IMR-90 (cell line): ENCODE data around the gene CDC42EP3. TPM values are rescaled to one million over a fixed set of nuclear protein-coding genes. Genes with fewer than 3 reads are reported as not detected.

Experiments used
- ATAC-seq: fragments of 200-7000 bp; cut with Tn5 transposase; 2 replicates; pipeline ENCODE4 v1.9.1; 2020; ENCODE audit warnings: low read depth, mild to moderate bottlenecking, moderate library complexity
- BruUV-seq: library from RNA; stranded (reverse); fragments of 400-500 nt; replicated peaks from 2 replicates; lab custom pipeline; 2021; lab: Mats Ljungman, UMichigan
- CTCF ChIA-PET: fragments of 300-600 bp; formaldehyde crosslinking; extraction: SDS; loops from one replicate; lab custom pipeline; 2021; ENCODE audit warnings: antibody characterized with exemption; lab: Yijun Ruan, JAX
- POLR2A ChIA-PET: fragments of 300-600 bp; sonication (Branson Sonifier 250); formaldehyde crosslinking; loops from one replicate; lab custom pipeline; 2022; ENCODE audit warnings: antibody characterized with exemption; ENCODE audit not compliant: unreplicated experiment; lab: Charles Lee
- DNase-seq: peaks from one replicate; pipeline ENCODE4 v3.0.0; 2013
- H2AFZ ChIP-seq: replicated peaks from 2 replicates; pipeline ENCODE3; 2013; ENCODE audit warnings: low read length, mild to moderate bottlenecking; ENCODE audit not compliant: poor library complexity
- H2AK5ac ChIP-seq: 2 replicates; pipeline ENCODE4 v1.6.1; 2013; ENCODE audit warnings: low read depth, low read length, inconsistent platforms
- H2AK9ac ChIP-seq: replicated peaks from 2 replicates; pipeline ENCODE3; 2013; ENCODE audit warnings: mild to moderate bottlenecking, low read depth, low read length, moderate library complexity; ENCODE audit not compliant: poor library complexity
- H2BK120ac ChIP-seq: 2 replicates; pipeline ENCODE4 v1.6.1; 2013; ENCODE audit warnings: low read depth, low read length, inconsistent platforms
- H2BK15ac ChIP-seq: 3 replicates; pipeline ENCODE4 v1.6.1; 2013; ENCODE audit warnings: low read depth, low read length, inconsistent platforms
- H2BK20ac ChIP-seq: 2 replicates; pipeline ENCODE4 v1.6.1; 2013; ENCODE audit warnings: low read depth, mild to moderate bottlenecking, inconsistent platforms, low read length, moderate library complexity
- H2BK5ac ChIP-seq: 2 replicates; pipeline ENCODE4 v1.6.1; 2013; ENCODE audit warnings: mild to moderate bottlenecking, low read depth, low read length, inconsistent platforms; ENCODE audit not compliant: poor library complexity, severe bottlenecking
- H3K14ac ChIP-seq: replicated peaks from 2 replicates; pipeline ENCODE4 v1.6.1; 2013; ENCODE audit warnings: low read depth, low read length, inconsistent platforms
- H3K18ac ChIP-seq: 2 replicates; pipeline ENCODE4 v1.6.1; 2013; ENCODE audit warnings: low read depth, low read length, control low read depth
- H3K23ac ChIP-seq: 2 replicates; pipeline ENCODE4 v1.6.1; 2013; ENCODE audit warnings: low read depth, low read length, inconsistent platforms
- H3K27ac ChIP-seq: 2 replicates; pipeline ENCODE4 v1.5.1; 2013; ENCODE audit warnings: mild to moderate bottlenecking, control low read depth, low read length; ENCODE audit not compliant: insufficient read depth
- H3K27me3 ChIP-seq: 2 replicates; pipeline ENCODE4 v1.6.1; 2013; ENCODE audit warnings: low read length; ENCODE audit not compliant: control insufficient read depth, insufficient read depth
- H3K36me3 ChIP-seq: 2 replicates; pipeline ENCODE4 v1.6.1; 2013; ENCODE audit warnings: low read length, mixed read lengths; ENCODE audit not compliant: control insufficient read depth, insufficient read depth
- H3K4ac ChIP-seq: 2 replicates; pipeline ENCODE4 v1.6.1; 2013; ENCODE audit warnings: low read depth, low read length, inconsistent platforms
- H3K4me1 ChIP-seq: 2 replicates; pipeline ENCODE4 v1.6.1; 2013; ENCODE audit warnings: low read length, mixed read lengths; ENCODE audit not compliant: control insufficient read depth, insufficient read depth
- H3K4me2 ChIP-seq: 2 replicates; pipeline ENCODE4 v1.6.1; 2013; ENCODE audit warnings: low read depth, mild to moderate bottlenecking, control low read depth, low read length, moderate library complexity
- H3K4me3 ChIP-seq: 2 replicates; pipeline ENCODE4 v1.5.1; 2013; ENCODE audit warnings: low read depth, mild to moderate bottlenecking, control low read depth, low read length, moderate library complexity; ENCODE audit not compliant: insufficient read depth
- H3K56ac ChIP-seq: 2 replicates; pipeline ENCODE4 v1.6.1; 2013; ENCODE audit warnings: low read length, inconsistent platforms; ENCODE audit not compliant: insufficient read depth; ENCODE audit errors: extremely low read depth
- H3K79me1 ChIP-seq, 2 experiments: 2 replicates each; pipeline ENCODE4 v1.6.1; 2013; ENCODE audit warnings: low read length in 2 of 2, inconsistent platforms in 1 of 2, low read depth in 1 of 2
- H3K9ac ChIP-seq: 2 replicates; pipeline ENCODE4 v1.6.1; 2013; ENCODE audit warnings: low read depth, low read length, control low read depth
- H3K9me1 ChIP-seq: 2 replicates; pipeline ENCODE4 v1.6.1; 2013; ENCODE audit warnings: low read length, inconsistent platforms; ENCODE audit not compliant: insufficient read depth
- H3K9me3 ChIP-seq: 2 replicates; pipeline ENCODE4 v1.6.1; 2013; ENCODE audit warnings: low read length; ENCODE audit not compliant: control insufficient read depth, insufficient read depth
- H4K20me1 ChIP-seq: 2 replicates; pipeline ENCODE4 v1.6.1; 2013; ENCODE audit warnings: low read length, inconsistent platforms; ENCODE audit not compliant: insufficient read depth
- H4K5ac ChIP-seq: 2 replicates; pipeline ENCODE4 v1.6.1; 2013; ENCODE audit warnings: mild to moderate bottlenecking, low read depth, low read length, control low read depth
- H4K8ac ChIP-seq, 2 experiments: 2 replicates each; pipeline ENCODE4 v1.6.1; 2013; ENCODE audit warnings: low read depth in 2 of 2, low read length in 2 of 2, control low read depth in 1 of 2, inconsistent platforms in 1 of 2
- H4K91ac ChIP-seq: 2 replicates; pipeline ENCODE4 v1.6.1; 2013; ENCODE audit warnings: low read depth, low read length, inconsistent platforms; ENCODE audit not compliant: insufficient read depth
- CEBPB ChIP-seq: IDR thresholded peaks from 2 replicates; pipeline ENCODE4 v1.6.1; 2012; ENCODE audit warnings: low read depth, low read length, improper control_type of control experiment
- CTCF ChIP-seq: conservative IDR thresholded peaks from 2 replicates; pipeline ENCODE4 v1.5.1; 2012; ENCODE audit warnings: mild to moderate bottlenecking, low read depth, low read length, improper control_type of control experiment
- FOS ChIP-seq: fragments of 150-350 bp; IDR thresholded peaks from 2 replicates; pipeline ENCODE4 v1.6.1; 2016; ENCODE audit warnings: low read depth, low read length
- MAFK ChIP-seq: IDR thresholded peaks from 2 replicates; pipeline ENCODE4 v1.6.1; 2012; ENCODE audit warnings: low read depth, low read length, improper control_type of control experiment
- MAZ ChIP-seq: IDR thresholded peaks from 2 replicates; pipeline ENCODE4 v1.6.1; 2012; ENCODE audit warnings: low read depth, mild to moderate bottlenecking, low read length, improper control_type of control experiment, moderate library complexity, borderline replicate concordance
- MXI1 ChIP-seq: IDR thresholded peaks from 2 replicates; pipeline ENCODE4 v1.6.1; 2012; ENCODE audit warnings: low read depth, mild to moderate bottlenecking, low read length, moderate library complexity, borderline replicate concordance
- POLR2A ChIP-seq: IDR thresholded peaks from 2 replicates; pipeline ENCODE4 v1.6.1; 2012; ENCODE audit warnings: mild to moderate bottlenecking, low read depth, low read length
- RAD21 ChIP-seq: IDR thresholded peaks from 2 replicates; pipeline ENCODE4 v1.6.1; 2012; ENCODE audit warnings: low read length, improper control_type of control experiment
- RCOR1 ChIP-seq: IDR thresholded peaks from 2 replicates; pipeline ENCODE4 v1.6.1; 2012; ENCODE audit warnings: mild to moderate bottlenecking, low read length, improper control_type of control experiment; ENCODE audit not compliant: insufficient replicate concordance
- USF2 ChIP-seq: fragments of 150-350 bp; IDR thresholded peaks from 2 replicates; pipeline ENCODE4 v1.6.1; 2017; ENCODE audit warnings: mild to moderate bottlenecking, antibody characterized with exemption, low read length, low read depth
- WGBS, 2 experiments: methylation state at CpG; one replicate each; pipeline versions ENCODE4 v1.1.5 to v1.1.7; 2013; ENCODE audit warnings: missing lambda C conversion rate in 2 of 2; ENCODE audit not compliant: insufficient read length in 1 of 2; ENCODE audit errors: extremely low coverage in 2 of 2; 5-methylcytosine and 5-hydroxymethylcytosine counted together
- dilution Hi-C: fragments of 300-500 bp; cut with HindIII; formaldehyde crosslinking; loops from one replicate; pipeline ENCODE4 v1.14.3; 2018; ENCODE audit warnings: low sequenced_read_pairs; ENCODE audit not compliant: unreplicated experiment
- in situ Hi-C: fragments of 300-500 bp; cut with MboI; formaldehyde crosslinking; loops from 3 replicates; pipeline ENCODE4 v1.14.3; 2019; ENCODE audit warnings: low sequenced_read_pairs, inconsistent platforms, mixed read lengths
- intact Hi-C: fragments of 100-400 bp; cut with micrococcal nuclease; formaldehyde crosslinking; loops from 2 replicates; pipeline ENCODE4 v1.10.0; 2022
- polyA plus RNA-seq, 3 experiments: library from polyadenylated mRNA; depleted of rRNA; stranded (reverse); fragments of >200 nt; gene quantifications; 2 replicates each; pipeline ENCODE4 v1.2.3, GENCODE V29; 2012; ENCODE audit warnings: low replicate concordance in 1 of 3
- total RNA-seq: library from RNA; depleted of rRNA; stranded (reverse); fragments of >200 nt; gene quantifications from 2 replicates; pipeline ENCODE4 v1.2.3, GENCODE V29; 2012
- TF ChIP-seq, protein P1 (sequence below): fragments of 150-350 bp; IDR thresholded peaks from 2 replicates; pipeline ENCODE4 v1.6.1; 2016; ENCODE audit warnings: low read depth, mild to moderate bottlenecking, low read length, moderate library complexity, borderline replicate concordance

Gene CDC42EP3
- total and polyA plus RNA-seq, 2 of the 4 experiments (the other 2 are of a cell fraction): 167 to 193 TPM

DNA sequence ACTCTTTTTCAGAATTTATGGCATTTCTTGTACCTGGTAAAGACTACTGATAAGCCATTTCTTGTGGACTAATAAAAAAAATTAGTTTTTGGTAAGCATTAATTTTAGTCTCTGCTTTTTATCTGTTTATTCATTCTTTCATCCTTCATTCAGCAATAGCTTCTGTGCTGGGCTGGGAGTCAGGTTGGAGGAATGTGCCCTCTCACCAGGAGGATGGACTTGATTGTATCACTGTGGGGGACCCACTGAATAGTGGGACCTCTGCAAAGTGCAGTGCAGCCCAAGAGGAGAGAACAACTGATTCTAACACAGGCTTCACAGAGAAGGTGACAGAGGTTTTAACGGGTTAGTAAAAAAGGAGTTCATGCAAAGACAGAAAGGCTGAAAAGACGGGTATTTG lies 39.1 kb downstream of the CDC42EP3 start:
- Histone ChIP-seq H3K79me1 (peaks cover 3 to 15% of the 10 kb centered on the region in 2 experiments; a peak in 1 of 4 replicates), H2BK20ac (peak overlapping the region; percentile 46), H3K27me3 (no peaks in the 10 kb centered on the region), H4K91ac (peak overlapping the region; percentile 65; the same call in 1 of the 2 replicates), H2AK9ac (no peak overlapping the region), H3K23ac (peak overlapping the region; percentile 64; the same call in 1 of the 2 replicates), H3K18ac (peak overlapping the region; percentile 72), H4K8ac (peak overlapping the region in 1 of 2 experiments; percentile 49; a peak in 1 of 4 replicates), H3K36me3 (no peaks in the 10 kb centered on the region), H3K4me1 (peaks cover 19% of the 10 kb centered on the region), H3K9ac (no peak overlapping the region), H3K14ac (peak overlapping the region; percentile 66), H3K4me2 (peak overlapping the region; percentile 0; the same call in 1 of the 2 replicates), H3K4me3 (no peak overlapping the region), H2BK120ac (peak overlapping the region; percentile 83), H2BK15ac (peak overlapping the region; percentile 87; the same call in 1 of the 3 replicates), H4K5ac (peak overlapping the region; percentile 47; the same call in 1 of the 2 replicates), H2AK5ac (peak overlapping the region; percentile 87), H3K56ac (no peak overlapping the region), H3K9me1 (peaks cover 12% of the 10 kb centered on the region), H3K4ac (peak overlapping the region; percentile 73; the same call in 1 of the 2 replicates), H2BK5ac (peak overlapping the region; percentile 46), H3K9me3 (no peaks in the 10 kb centered on the region), H3K27ac (no peak overlapping the region), H4K20me1 (no peaks in the 10 kb centered on the region), H2AFZ (no peak overlapping the region)
- TF ChIP-seq CTCF (no peak), POLR2A (no peak), MAZ (no peak), FOS (no peak), USF2 (no peak), CEBPB (no peak), RCOR1 (no peak), MAFK (no peak), MXI1 (no peak), RAD21 (no peak)
- TF ChIP-seq, protein P1, sequence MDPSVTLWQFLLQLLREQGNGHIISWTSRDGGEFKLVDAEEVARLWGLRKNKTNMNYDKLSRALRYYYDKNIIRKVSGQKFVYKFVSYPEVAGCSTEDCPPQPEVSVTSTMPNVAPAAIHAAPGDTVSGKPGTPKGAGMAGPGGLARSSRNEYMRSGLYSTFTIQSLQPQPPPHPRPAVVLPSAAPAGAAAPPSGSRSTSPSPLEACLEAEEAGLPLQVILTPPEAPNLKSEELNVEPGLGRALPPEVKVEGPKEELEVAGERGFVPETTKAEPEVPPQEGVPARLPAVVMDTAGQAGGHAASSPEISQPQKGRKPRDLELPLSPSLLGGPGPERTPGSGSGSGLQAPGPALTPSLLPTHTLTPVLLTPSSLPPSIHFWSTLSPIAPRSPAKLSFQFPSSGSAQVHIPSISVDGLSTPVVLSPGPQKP: no peak
- ChIA-PET POLR2A (no interaction called here), CTCF (interaction anchor here (0.7 to 2.1 kb wide), 2 partner anchors 65 to 218 kb away, joined by 3 to 5 read pairs; no protein-coding TSS in a partner anchor)
- no TSS peak for BruUV-seq
- dilution Hi-C loops: no loop called here
- intact Hi-C loops: no loop called here
- 100% methylated on average over 1 of the region's 2 CpGs; no CpG with 5 or more reads in 1 of the 2 experiments for WGBS, 2 experiments
- ATAC-seq (peak; percentile 54), DNase-seq (peak; percentile 49)
- in situ Hi-C loops: no loop called here
